ENCODE measurements around the gene GLB1L2.

The GLB1L2 gene

GRCh38 chr11:134407923-134408322 lies 76.1 kb downstream of the GLB1L2 start:
- no peak for DNase-seq

GRCh38 chr11:134409552-134410429 lies 78.0 kb downstream of the GLB1L2 start:
- no peak for DNase-seq

GRCh38 chr11:134410766-134411165 lies 79.0 kb downstream of the GLB1L2 start:
- no peak for DNase-seq

- no peak for DNase-seq
These were observed 80.6 kb downstream of the GLB1L2 start, which contains the start of gene B3GAT1 for GRCh38 chr11:134412203-134413042. B3GAT1 (minus strand) TSS chr11:134412242; CDS start chr11:134387659, 24,583 bp downstream.

- DNase-seq, result no peak
These were observed 81.4 kb downstream of the GLB1L2 start for GRCh38 chr11:134413043-134413825.

- no peak for DNase-seq
These were observed 82.3 kb downstream of the GLB1L2 start for GRCh38 chr11:134413826-134414731.

- no peak for DNase-seq
These were observed 83.3 kb downstream of the GLB1L2 start for GRCh38 chr11:134414766-134415765.

GRCh38 chr11:134416726-134417125 lies 84.9 kb downstream of the GLB1L2 start:
- no peak for DNase-seq

GRCh38 chr11:134417871-134418840 lies 86.4 kb downstream of the GLB1L2 start:
- no peak for DNase-seq

GRCh38 chr11:134423106-134423505 lies 91.3 kb downstream of the GLB1L2 start:
- DNase-seq, result no peak

- no peak for DNase-seq
These were observed 93.6 kb downstream of the GLB1L2 start for GRCh38 chr11:134425413-134425812.
